GM21717 (cell line): Measurements from ENCODE around the gene PIM2.
A peak's percentile ranks its signal among the peaks of the same experiment; 100 is the strongest.
"Not testable (repeated sequence)": the region's sequence is repeated elsewhere in the genome, so short reads cannot be mapped to it uniquely, and the experiment has no call there.

ENCODE experiments used
- ATAC-seq: cut with Tn5 transposase; IDR thresholded peaks from one replicate; pipeline ENCODE4 v1.9.1; 2021; ENCODE audit warnings: mild to moderate bottlenecking, moderate library complexity; ENCODE audit not compliant: unreplicated experiment

PIM2 gene

DNA sequence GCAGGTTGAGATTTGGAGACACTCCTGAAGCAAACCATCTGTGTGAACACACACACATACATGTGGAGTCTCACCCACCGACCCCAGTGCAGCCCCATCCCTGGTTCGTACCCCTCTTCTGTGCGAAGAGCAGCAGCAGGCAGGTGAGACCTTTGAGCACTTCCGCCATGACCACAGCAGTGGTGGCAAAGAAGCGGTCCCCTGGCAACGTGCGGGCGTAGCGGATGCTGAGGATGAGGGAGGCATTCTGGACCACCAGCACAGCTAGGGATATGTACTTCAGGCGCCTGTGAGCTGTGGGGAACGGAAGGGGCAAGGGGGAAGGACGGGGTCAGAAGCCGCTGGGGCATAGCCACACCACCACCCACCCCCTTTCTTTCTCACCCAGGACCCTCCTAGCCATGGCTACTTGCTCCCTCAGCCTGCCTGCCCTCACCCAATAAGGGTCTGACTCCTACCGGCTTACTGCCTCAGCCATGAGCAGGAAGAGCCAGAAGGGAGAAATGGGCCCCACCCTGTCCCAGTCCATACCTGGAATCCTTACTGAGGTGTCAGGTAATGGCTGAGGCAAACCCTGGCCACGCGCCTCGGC is 9.0 kb downstream of the PIM2 start:
- no peak for ATAC-seq

DNA sequence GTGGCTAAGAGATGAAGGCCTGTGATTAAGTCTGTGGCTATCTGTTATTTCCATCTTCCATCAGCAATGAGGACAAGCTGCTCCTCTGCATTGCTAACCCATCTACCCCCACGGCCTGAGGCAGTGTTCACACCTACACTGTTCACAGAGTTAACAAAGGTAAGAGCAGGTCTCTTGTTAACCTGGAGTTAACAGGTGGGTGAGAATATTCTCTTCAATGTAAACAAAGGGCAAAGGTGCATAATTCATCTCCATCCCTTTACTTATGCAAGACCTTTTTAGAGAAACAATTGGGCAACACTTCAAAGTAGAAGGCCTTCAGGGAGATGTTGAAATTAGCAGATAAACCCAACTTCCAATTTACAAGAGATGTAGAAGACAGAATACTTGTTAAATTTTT is 10.2 kb downstream of the PIM2 start:
- ATAC-seq, result no peak

DNA sequence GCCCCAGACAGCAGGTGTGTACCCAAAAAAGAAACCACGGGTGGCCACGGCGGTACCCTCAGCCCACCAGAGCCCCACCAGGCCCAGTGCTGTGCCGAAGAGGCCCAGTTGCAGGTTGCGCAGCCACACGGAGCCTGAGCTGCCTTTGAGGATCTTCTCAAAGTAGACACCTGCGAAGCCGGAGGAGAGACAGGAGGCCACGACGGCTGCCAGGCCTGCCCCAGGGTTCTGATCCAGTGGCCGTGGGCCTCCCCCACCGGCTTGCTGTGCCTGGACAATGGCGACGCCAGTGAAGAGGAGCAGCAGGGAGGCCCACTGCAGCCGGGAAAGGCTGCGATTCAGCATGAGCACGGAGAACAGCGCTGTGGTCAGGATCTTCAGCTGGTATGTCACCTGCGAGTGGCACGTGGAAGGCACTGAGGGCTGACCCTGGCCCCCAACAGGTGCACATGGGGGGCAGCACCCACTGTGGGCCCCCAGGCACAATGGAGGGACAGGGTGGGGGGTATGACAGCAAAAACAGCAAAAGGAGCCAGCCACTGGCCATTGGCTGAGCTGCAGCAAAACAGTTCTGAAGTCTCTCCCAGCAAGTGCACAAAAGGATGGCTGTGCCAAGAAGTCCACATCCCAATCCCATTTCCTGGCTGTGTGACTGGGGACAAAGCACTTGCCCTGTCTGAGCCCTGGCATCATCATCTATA is 13.6 kb downstream of the PIM2 start:
- ATAC-seq, result no peak

DNA sequence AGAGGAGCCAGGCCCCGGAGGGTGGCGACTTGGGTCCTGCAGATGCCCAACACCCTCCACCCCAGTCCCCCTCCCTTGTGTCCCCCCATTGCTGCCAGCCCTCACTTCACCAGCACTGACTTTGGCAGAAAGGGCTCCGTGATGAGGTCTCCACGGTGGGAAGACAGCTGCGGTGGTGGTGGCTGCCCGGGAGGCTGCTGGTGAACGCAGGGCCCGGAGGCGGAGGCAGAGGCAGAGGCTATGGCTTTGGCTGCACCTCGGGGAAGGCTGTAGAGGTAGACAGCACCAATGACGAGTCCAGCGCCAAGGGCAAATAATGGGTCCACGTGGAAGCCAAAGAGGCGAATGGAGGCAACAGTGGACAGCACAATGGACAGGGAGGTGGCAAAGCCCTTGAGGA is 14.2 kb downstream of the PIM2 start:
- ATAC-seq, result no peak

DNA sequence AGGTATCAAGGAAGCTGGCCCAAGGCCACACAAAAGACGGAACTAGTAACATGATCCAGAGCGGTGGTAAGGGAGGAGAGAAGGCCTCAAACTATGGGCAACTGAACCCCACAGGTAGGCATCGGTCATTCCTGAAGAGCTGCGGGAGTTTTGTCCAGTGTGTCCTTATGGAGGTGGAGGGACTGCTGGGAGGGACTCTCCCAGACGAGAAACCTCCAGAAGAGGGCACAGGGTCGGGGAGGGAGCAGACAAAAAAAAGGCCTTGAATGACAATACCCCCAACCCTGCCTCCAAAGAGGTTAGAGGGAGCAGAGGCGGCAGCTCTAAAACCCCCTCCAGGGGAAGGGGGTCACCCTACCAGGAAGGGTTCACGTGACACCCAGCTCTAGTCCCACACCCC is 14.6 kb downstream of the PIM2 start:
- no peak for ATAC-seq

DNA sequence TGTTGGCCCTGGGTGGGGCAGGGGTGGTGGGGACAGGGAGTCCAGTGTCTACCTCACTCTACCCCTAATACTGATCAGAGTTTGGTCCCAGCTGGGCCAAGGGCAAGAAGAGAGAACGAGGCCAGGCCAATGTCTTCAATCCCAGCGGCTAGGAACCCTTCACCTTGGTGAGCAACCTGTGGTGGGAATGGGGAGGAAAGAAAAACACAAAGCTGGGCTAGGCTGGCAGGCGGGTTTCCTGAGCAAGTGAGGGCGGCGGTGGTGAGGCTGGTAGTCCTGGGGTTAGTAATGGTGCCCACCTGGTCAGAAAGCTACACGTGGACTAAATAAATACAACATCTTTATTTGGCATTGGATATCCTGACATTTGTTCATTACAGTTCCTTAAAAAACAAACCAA is 15.5 kb downstream of the PIM2 start:
- no peak for ATAC-seq

DNA sequence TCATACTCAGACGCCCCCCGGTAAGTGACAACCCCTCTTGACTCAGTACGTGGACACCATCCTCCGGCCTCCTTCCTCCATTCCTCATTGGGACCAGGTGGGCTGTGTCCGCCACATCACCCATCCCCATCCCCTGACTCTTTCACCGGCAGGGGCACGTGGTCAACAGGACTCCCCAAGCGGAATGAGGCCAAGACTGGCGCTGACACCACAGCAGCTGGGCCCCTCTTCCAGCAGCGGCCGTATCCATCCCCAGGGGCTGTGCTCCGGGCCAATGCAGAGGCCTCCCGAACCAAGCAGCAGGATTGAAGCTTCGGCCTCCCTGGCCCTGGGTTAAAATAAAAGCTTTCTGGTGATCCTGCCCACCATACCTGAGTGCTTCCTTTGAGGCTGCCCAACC is 16.0 kb downstream of the PIM2 start:
- no peak for ATAC-seq

DNA sequence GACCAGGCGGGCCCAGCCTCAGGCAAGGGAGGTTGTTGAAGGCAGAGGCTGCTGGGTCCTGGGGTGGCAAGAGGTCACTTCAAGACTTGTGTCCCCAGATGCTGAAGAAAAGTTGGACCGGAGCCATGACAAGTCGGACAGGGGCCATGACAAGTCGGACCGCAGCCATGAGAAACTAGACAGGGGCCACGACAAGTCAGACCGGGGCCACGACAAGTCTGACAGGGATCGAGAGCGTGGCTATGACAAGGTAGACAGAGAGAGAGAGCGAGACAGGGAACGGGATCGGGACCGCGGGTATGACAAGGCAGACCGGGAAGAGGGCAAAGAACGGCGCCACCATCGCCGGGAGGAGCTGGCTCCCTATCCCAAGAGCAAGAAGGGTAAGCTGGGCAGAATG is 16.7 kb downstream of the PIM2 start:
- no peak for ATAC-seq

DNA sequence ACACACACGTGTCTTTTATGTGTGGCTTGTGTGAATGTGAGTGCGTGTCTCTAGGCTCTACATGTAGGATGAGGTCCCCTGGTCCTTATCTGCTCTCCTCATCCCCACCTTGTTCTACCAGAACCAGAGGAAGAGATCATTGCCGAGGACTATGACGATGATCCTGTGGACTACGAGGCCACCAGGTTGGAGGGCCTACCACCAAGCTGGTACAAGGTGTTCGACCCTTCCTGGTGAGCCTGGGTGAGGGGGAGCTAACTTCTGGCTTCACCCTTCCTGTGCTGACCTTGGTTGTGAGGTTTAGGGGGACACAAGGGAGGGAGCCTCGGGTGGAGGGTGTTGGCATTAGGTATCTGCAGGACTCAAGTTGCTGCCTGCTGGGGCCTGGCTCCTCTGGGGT is 17.8 kb downstream of the PIM2 start:
- ATAC-seq, result no peak

DNA sequence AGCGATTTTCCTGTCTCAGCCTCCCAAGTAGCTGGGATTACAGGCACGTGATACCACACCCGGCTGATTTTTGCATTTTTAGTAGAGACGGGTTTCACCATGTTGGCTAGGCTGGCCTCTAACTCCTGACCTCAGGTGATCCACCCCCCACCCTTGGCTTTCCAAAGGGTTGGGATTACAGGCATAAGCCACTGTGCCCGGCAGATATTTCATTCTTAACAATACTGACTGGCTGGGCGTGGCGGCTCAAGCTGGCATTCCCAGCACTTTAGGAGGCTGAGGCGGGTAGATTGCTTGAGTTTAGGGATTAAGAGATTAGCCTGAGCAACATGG is 19.8 kb downstream of the PIM2 start:
- ATAC-seq, result no peak

DNA sequence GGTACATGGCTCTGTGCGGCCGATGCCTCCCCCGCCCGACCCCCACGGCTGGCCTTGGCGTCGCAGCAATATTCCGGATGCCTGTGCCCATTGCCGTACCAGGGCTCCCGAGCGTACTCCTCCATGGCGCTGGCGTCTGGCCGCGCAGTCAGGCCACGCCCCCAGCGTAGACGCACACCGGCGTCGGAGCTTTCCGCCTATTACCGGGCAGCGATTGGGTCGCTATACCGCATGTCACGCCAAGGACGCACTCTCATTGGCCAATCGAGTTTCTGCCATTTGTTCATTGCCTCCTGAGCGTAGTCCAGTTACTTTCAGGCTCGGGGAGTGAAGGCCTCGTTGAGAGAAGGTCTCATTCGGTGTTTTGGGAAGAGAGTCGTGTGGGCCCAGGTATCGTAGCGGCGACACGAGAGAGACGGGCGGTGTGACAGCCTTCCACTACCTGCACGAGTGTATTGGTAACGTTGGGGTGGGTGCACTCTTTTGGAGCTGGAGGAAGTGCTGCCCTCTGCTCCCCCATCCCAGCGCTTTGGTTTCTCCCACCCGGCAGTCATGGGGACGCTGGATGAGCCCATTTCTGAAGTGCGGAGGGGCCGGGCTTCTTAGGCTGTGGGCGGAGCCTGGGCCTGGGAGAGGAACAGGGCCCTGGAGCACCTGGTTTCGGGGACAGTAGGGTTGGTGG is 21.1 kb downstream of the PIM2 start, which contains the start of the genes PQBP1 and TIMM17B:
Gene PQBP1 (plus strand): TSS at position 306 of the 682 bp plus-strand sequence. CDS start 580 bp downstream, outside the sequence.
Gene TIMM17B (minus strand): TSS at position 144 of the 682 bp plus-strand sequence. CDS start 19 bp downstream, at position 125.
- ATAC-seq, result peak; percentile 82

DNA sequence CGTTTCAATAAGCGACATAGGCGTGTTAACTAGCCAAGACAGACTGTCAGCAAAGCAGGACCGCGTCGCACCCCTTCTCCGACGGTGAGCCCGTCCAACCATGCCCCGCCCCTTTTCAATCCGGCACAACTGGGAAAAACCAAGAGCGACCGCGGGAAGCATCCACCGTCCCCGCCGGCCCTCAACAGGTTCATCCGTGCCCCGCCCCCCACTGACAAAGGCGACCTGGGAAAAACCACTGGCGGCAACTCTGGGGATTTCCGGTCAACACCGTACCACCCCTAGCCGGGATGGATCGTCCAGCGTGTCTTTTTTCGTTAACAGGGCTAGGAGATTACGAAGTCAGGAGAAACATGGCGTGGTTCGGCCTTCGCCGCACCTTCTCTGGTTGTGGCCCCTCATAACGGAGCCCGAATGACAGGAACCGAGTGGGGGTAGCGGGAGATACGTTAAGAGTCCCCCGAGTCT is 21.6 kb downstream of the PIM2 start:
- ATAC-seq, result peak; percentile 18

DNA sequence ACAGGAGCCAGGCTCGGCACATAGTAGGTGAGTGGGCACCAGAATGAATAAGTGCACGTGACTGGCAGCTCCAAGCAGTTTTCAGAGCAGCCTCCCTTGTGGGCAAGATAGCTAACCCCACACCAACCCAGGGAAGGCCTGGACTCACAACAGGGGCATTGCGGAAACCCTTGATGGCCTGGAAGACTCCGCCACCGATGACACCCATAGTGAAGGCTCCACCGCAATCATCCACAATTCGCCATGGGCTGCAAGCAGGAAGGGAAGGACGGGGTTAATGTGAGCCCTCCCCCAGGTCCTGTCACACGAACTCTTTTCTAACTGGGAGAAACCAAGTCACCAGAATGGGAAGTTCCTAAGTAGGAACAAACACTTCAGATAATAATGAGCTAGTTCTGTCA is 22.2 kb downstream of the PIM2 start:
- ATAC-seq, result no peak

DNA sequence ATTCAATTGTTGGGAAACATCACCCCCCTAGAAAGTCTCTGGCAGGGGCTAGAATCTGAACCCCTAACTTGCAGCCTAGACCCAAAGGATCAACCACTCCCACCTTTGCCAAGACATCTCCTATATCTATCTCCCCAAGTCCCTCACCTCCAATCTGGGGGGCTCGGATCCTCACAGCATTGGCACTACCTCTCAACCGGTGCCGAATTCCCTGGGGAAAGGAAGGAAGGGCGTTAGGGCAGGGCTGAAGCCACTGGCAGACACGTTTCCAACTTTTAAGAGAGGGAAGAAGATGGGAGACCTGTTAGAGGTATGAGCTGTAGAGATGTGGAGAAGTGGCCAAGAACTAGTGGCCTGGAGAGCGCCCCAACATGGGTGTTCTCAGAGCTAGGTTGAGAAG is 23.9 kb downstream of the PIM2 start:
- no peak for ATAC-seq

DNA sequence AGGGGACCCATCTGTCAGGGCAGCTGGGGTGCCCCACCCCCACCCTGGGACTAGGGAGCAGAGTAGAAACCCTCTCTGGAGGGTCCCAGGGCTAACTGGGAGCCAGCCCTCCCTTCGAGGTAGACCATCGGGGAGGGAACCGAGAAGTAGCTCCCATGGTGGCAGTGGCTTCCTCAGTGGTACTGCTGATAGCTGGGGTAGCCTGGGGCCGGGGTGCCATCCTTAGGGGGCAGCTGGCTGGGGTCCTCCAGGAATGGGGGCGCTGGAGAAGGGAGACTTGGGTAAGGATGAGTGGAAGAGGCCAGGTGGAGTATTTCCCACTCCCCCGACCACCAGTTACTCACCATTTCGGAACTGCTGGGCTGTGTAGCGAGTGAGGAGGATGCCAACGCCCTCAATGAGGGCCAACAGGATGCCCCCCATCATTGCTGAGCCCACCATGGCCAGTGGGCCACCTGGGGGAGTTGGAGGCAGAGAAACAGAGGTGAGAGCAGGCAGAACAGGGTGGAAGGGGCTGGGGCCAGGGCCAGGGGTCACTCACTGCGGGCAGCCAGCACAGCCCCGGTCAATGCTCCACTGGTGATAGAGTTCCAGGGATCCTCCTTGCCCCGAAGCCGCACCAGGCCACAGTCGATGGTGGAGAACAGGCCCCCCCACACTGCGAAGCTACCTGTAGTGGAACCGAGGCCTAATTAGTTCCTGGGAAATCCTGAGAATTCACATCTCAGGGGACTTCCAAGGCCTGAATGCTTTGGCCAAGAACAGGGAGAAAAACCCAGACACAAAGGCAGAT is 25.1 kb downstream of the PIM2 start:
- no peak for ATAC-seq

DNA sequence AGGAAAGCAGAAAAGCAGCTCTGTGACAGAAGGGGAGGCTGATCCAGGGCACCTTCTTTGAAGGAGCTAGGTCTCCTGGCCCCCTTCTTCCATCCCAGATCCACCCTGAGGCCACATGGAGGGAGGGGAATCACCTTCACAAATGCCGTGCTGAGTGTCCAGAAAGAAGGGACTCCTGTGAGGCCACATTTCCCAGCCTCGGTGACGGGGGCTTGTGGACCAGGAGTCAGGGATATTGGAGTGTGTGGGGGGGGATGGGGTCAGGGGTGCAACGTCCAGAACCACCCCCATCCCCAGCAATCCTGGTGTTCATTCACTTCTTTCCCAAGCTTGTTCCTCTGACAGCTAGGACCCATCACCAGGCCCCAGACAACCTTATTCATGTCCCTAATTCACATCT is 25.9 kb downstream of the PIM2 start:
- no peak for ATAC-seq

DNA sequence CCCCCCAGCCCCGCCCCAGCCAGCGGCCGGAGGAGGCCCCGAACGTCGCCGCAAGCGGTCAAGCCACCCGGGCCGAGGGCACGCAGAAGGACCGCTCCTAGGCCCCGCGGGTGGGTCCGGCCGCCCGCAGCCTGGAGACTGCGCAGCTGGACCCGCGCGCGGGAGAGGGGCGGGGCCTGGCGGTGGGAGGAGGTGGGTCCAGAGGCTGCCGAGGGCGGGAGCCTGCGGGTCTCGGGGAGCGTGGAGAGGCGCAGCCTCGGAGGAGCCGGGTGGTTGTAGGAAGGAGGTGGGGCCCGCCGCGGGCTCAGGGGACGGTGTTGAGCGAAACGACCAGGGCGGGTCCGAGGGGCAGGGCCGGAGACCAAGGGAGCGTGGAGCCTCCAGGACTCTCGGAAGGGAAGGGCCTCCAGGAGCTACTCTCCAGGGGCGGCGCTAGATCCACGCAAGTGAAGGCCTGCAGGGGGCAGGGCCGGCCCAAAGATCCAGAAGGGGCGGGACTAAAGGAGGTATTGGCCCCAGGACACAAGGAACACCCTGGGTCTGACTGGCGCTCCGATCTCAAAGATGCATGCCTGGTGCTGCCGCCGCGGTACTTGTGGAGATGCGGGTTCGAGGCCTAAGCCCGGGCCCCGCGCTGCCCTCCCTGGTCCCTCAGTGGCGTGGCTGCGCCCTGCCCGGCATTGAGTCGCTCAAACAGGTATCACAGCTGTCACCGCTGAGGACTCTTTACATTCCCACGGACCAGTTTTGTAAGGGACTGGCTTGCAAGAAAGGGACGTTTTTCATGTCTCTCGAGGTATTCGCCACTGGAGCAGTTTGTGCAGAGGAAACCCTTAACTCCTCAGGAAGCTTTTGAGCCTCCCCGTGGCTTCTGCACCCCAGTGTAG is 27.2 kb downstream of the PIM2 start:
- ATAC-seq, result peak; percentile 75

DNA sequence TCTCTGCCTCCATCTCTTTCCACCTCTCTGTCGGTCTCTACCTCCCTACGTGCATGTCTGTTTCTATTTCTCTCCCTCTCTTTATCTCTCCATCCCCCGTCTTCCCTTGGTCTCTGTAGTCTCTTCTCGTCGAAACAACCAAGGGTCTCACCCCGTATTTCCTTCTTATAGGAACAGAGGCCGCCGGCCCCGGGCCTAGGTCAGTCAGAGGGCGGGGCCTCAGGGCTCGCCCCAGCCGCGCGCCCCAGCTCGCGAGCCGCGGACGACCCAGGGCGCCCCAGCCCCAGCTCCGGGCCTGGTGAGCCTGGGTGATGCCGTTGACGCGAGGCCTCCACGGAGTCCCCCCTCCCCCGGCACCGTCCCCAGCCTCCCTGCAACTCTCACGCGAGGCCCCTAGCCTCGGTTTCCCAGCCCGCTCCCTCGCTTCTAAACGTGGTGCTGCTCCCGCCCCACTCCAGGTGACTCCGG is 27.9 kb downstream of the PIM2 start:
- ATAC-seq, result peak; percentile 46

DNA sequence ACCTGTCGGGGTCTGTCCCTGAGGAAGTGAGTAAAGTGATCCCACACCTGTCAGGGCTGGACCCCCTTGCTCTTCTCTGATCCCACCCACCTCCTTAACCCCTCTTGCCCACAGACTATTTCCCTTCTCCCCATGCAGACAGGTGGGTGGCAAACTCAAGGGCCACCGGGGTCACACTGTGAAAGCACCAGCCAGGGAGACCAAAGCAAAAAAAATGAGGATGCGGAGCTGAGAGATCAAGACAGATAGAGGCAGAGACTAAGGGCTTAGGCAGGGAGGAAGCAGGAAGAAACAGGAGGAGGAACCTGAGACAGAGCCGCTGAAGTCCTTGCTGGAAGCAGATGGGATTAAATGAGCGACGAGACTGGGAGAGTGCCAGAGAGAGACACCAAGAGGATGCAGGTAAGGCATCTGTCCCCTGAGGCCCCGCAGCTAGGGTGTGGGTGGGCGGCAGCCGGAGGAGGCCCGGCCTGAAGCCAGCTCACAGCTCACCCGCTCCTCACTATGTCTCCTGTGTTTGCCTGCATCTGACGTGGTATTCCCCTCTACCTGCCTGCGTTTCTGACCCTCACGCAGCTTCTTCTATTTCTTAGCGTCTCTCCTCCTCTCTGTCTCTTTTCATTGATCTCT is 28.4 kb downstream of the PIM2 start:
- ATAC-seq, result peak; percentile 8

DNA sequence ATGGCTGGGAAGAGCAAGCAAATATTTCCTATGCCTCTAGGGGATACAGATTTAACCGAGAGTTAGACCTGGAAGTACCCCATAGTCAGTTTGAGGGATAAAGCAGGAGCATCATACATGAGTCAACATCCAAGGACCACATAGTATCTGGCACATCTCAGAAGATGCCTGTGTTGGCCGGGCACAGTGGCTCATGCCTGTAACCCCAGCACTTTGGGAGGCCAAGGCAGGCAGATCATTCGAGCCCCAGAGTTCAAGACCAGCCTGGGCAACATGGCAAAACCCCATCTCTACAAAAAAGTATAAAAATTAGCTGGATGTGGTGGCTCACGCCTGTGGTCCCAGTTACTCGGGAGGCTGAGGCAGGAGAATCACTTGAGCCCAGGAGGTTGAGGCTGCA is 32.2 kb downstream of the PIM2 start:
- not testable (repeated sequence) for ATAC-seq
